IMR-90 (cell line): ENCODE measurements around the gene CTRB1.

Source experiments
- BHLHE40 ChIP-seq: fragments of 150-350 bp; IDR thresholded peaks from 2 replicates; pipeline ENCODE4 v1.6.1; 2016; ENCODE audit warnings: mild to moderate bottlenecking, low read depth, low read length
- CEBPB ChIP-seq: IDR thresholded peaks from 2 replicates; pipeline ENCODE4 v1.6.1; 2012; ENCODE audit warnings: low read depth, low read length, improper control_type of control experiment
- CHD1 ChIP-seq: IDR thresholded peaks from 2 replicates; pipeline ENCODE4 v1.6.1; 2012; ENCODE audit warnings: low read depth, low read length, improper control_type of control experiment
- FOS ChIP-seq: fragments of 150-350 bp; IDR thresholded peaks from 2 replicates; pipeline ENCODE4 v1.6.1; 2016; ENCODE audit warnings: low read depth, low read length
- MAFK ChIP-seq: IDR thresholded peaks from 2 replicates; pipeline ENCODE4 v1.6.1; 2012; ENCODE audit warnings: low read depth, low read length, improper control_type of control experiment
- MAZ ChIP-seq: IDR thresholded peaks from 2 replicates; pipeline ENCODE4 v1.6.1; 2012; ENCODE audit warnings: low read depth, mild to moderate bottlenecking, low read length, improper control_type of control experiment, moderate library complexity, borderline replicate concordance
- NFE2L2 ChIP-seq: fragments of 150-350 bp; IDR thresholded peaks from 2 replicates; pipeline ENCODE4 v1.6.1; 2016; ENCODE audit warnings: low read depth, mild to moderate bottlenecking, low read length
- POLR2A ChIP-seq: IDR thresholded peaks from 2 replicates; pipeline ENCODE4 v1.6.1; 2012; ENCODE audit warnings: mild to moderate bottlenecking, low read depth, low read length
- RAD21 ChIP-seq: IDR thresholded peaks from 2 replicates; pipeline ENCODE4 v1.6.1; 2012; ENCODE audit warnings: low read length, improper control_type of control experiment
- TF ChIP-seq, protein P1 (sequence below): conservative IDR thresholded peaks from 2 replicates; pipeline ENCODE4 v1.5.1; 2012; ENCODE audit warnings: mild to moderate bottlenecking, low read depth, low read length, improper control_type of control experiment

DNA sequence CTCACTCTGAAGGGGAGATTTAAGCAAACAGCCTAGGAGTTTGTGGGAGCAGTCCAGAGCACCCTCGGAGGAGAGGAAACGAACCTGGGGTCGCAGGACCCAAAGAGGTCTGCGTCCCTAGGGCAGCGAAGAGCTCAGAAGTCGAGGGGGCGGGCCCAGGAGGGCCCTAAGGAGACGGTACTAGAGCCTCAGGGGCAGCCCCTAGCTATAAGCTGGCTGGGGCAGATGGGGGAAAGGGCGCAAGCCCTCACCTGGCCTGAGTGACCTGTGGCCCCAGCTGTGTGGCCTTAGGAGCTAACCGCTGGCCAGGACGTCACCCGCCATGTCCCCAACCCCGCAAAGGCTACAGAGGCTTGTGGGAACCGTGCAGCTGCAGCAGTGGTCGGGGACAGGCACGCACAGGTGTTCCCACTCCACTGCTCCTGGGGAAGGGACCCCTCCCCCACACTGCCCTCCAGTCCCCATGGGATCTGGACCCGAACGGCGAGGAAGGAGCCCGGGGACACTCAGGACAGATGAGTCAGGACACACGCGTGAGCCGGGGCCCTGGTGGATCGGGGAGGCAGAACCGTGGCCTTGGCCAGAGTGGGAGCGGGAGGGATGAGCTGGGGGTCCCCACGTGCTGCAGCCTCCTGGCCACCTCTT is 9.8 kb upstream of the CTRB1 start:
- TF ChIP-seq, protein P1, sequence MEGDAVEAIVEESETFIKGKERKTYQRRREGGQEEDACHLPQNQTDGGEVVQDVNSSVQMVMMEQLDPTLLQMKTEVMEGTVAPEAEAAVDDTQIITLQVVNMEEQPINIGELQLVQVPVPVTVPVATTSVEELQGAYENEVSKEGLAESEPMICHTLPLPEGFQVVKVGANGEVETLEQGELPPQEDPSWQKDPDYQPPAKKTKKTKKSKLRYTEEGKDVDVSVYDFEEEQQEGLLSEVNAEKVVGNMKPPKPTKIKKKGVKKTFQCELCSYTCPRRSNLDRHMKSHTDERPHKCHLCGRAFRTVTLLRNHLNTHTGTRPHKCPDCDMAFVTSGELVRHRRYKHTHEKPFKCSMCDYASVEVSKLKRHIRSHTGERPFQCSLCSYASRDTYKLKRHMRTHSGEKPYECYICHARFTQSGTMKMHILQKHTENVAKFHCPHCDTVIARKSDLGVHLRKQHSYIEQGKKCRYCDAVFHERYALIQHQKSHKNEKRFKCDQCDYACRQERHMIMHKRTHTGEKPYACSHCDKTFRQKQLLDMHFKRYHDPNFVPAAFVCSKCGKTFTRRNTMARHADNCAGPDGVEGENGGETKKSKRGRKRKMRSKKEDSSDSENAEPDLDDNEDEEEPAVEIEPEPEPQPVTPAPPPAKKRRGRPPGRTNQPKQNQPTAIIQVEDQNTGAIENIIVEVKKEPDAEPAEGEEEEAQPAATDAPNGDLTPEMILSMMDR = no peak
- no peak for TF ChIP-seq FOS
- TF ChIP-seq BHLHE40 = no peak
- no peak for TF ChIP-seq POLR2A
- TF ChIP-seq CHD1 = no peak
- TF ChIP-seq RAD21 = no peak
- no peak for TF ChIP-seq MAFK
- no peak for TF ChIP-seq NFE2L2
- no peak for TF ChIP-seq CEBPB
- no peak for TF ChIP-seq MAZ
